Mesenchymal stem cell (in vitro differentiated cells and primary cell): Measurements from ENCODE around the gene OR2A12.

ENCODE experiments used
- DNase-seq: peaks from one replicate; pipeline ENCODE4 v3.0.0-alpha.2; 2013
- H2AFZ ChIP-seq: one replicate; pipeline ENCODE4 v1.6.1; 2013; ENCODE audit warnings: low read depth, mild to moderate bottlenecking, control low read depth, inconsistent platforms, low read length, moderate library complexity
- H2AK5ac ChIP-seq: 2 replicates; pipeline ENCODE4 v1.6.1; 2013; ENCODE audit warnings: low read length, moderate library complexity, mild to moderate bottlenecking, inconsistent platforms; ENCODE audit not compliant: severe bottlenecking
- H2BK120ac ChIP-seq: one replicate; pipeline ENCODE4 v1.6.1; 2013; ENCODE audit warnings: low read depth, mild to moderate bottlenecking, inconsistent platforms, low read length, moderate library complexity
- H2BK12ac ChIP-seq, 2 experiments: one replicate each; pipeline ENCODE4 v1.6.1; 2013; ENCODE audit warnings: inconsistent platforms in 2 of 2, low read length in 2 of 2, mild to moderate bottlenecking in 2 of 2, moderate library complexity in 2 of 2, control low read depth in 1 of 2
- H2BK15ac ChIP-seq: one replicate; pipeline ENCODE4 v1.6.1; 2013; ENCODE audit warnings: mild to moderate bottlenecking, low read depth, inconsistent platforms; ENCODE audit not compliant: poor library complexity, severe bottlenecking
- H2BK5ac ChIP-seq: 2 replicates; pipeline ENCODE4 v1.6.1; 2013; ENCODE audit warnings: low read depth, mild to moderate bottlenecking, low read length, control low read depth, inconsistent platforms; ENCODE audit not compliant: poor library complexity, severe bottlenecking
- H3K14ac ChIP-seq, 2 experiments: one replicate each; pipeline ENCODE4 v1.6.1; 2013; ENCODE audit warnings: inconsistent platforms in 2 of 2, low read length in 2 of 2, control low read depth in 1 of 2, mild to moderate bottlenecking in 1 of 2, moderate library complexity in 1 of 2
- H3K18ac ChIP-seq, 2 experiments: one replicate each; pipeline ENCODE4 v1.6.1; 2013; ENCODE audit warnings: inconsistent platforms in 2 of 2, low read length in 2 of 2, control low read depth in 1 of 2, low read depth in 1 of 2, mild to moderate bottlenecking in 1 of 2
- H3K23ac ChIP-seq, 2 experiments: one replicate each; pipeline ENCODE4 v1.6.1; 2013; ENCODE audit warnings: inconsistent platforms in 2 of 2, low read length in 2 of 2, mild to moderate bottlenecking in 2 of 2, moderate library complexity in 2 of 2, control low read depth in 1 of 2
- H3K27ac ChIP-seq: 2 replicates; pipeline ENCODE4 v1.5.1; 2013; ENCODE audit warnings: mild to moderate bottlenecking, moderate library complexity, low read length, control low read depth, inconsistent platforms; ENCODE audit not compliant: poor library complexity, severe bottlenecking
- H3K27me3 ChIP-seq, 2 experiments: 2 replicates each; pipeline versions ENCODE4 v1.6.1 to v1.7.0; 2013; ENCODE audit warnings: low read length in 2 of 2, mild to moderate bottlenecking in 2 of 2, moderate library complexity in 2 of 2, control low read depth in 1 of 2, inconsistent platforms in 1 of 2; ENCODE audit not compliant: control insufficient read depth in 1 of 2, insufficient read depth in 1 of 2
- H3K36me3 ChIP-seq, 2 experiments: 2 replicates each; pipeline versions ENCODE4 v1.6.1 to v1.7.0; 2013; ENCODE audit warnings: low read length in 2 of 2, control low read depth in 1 of 2, inconsistent platforms in 1 of 2, low read depth in 1 of 2, mild to moderate bottlenecking in 1 of 2; ENCODE audit not compliant: insufficient read depth in 2 of 2, control insufficient read depth in 1 of 2
- H3K4ac ChIP-seq, 2 experiments: one replicate each; pipeline ENCODE4 v1.6.1; 2013; ENCODE audit warnings: inconsistent platforms in 2 of 2, low read length in 2 of 2, mild to moderate bottlenecking in 2 of 2, moderate library complexity in 2 of 2, control low read depth in 1 of 2, low read depth in 1 of 2
- H3K4me1 ChIP-seq: 2 replicates; pipeline ENCODE4 v1.6.1; 2013; ENCODE audit warnings: low read depth, low read length, control low read depth; ENCODE audit not compliant: control insufficient read depth, insufficient read depth
- H3K4me2 ChIP-seq: 2 replicates; pipeline ENCODE4 v1.6.1; 2013; ENCODE audit warnings: low read length, mild to moderate bottlenecking, inconsistent platforms; ENCODE audit not compliant: poor library complexity, severe bottlenecking
- H3K4me3 ChIP-seq, 2 experiments: 2 replicates each; pipeline versions ENCODE4 v1.5.1 to v1.7.0; 2013; ENCODE audit warnings: low read length in 2 of 2, mild to moderate bottlenecking in 2 of 2, control low read depth in 1 of 2, low read depth in 1 of 2; ENCODE audit not compliant: insufficient read depth in 1 of 2
- H3K79me1 ChIP-seq: replicated peaks from 2 replicates; pipeline ENCODE4 v1.6.1; 2013; ENCODE audit warnings: mild to moderate bottlenecking, control low read depth, low read length, inconsistent platforms; ENCODE audit not compliant: poor library complexity, severe bottlenecking
- H3K9ac ChIP-seq: 2 replicates; pipeline ENCODE4 v1.7.0; 2013; ENCODE audit warnings: mild to moderate bottlenecking, low read length, moderate library complexity
- H3K9me3 ChIP-seq: 2 replicates; pipeline ENCODE4 v1.7.0; 2013; ENCODE audit warnings: mild to moderate bottlenecking, low read length; ENCODE audit not compliant: control insufficient read depth
- H4K8ac ChIP-seq: one replicate; pipeline ENCODE4 v1.6.1; 2013; ENCODE audit warnings: inconsistent platforms, mild to moderate bottlenecking, low read length, moderate library complexity
- H4K91ac ChIP-seq: one replicate; pipeline ENCODE4 v1.6.1; 2013; ENCODE audit warnings: mild to moderate bottlenecking, low read length, inconsistent platforms
- WGBS: methylation state at CpG from one replicate; pipeline ENCODE4 v1.1.7; 2013; ENCODE audit warnings: mixed read lengths; 5-methylcytosine and 5-hydroxymethylcytosine counted together

Gene OR2A12

DNA sequence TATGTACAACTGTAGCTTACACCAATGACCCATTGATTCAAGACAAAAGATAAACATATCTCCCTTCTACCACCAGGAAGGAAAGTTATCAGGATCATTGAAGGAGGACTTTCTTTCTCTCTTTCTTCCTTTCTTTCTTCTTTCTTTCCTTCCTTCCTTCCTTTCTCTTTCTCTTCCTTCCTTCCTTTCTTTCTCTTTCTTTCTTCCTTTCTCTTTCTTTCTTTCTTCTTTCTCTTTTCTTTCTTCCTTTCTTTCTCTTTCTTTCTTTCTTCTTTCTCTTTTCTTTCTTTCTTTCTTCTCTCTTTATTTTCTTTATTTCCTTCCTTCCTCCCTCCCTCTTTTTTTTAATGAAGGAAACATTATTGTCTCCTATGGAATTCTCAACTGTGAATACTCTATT is 12.7 kb downstream of the OR2A12 start:
- no peak overlapping the region for H2BK120ac ChIP-seq
- H2AFZ ChIP-seq, result no peak overlapping the region
- H3K4me3 ChIP-seq, result no peak overlapping the region
- H3K27ac ChIP-seq, result no peak overlapping the region
- no peak overlapping the region for H2BK15ac ChIP-seq
- H3K4ac ChIP-seq, result no peak overlapping the region
- no peaks in the 10 kb centered on the region for H3K4me1 ChIP-seq
- H3K18ac ChIP-seq, result no peak overlapping the region
- no peak overlapping the region for H4K91ac ChIP-seq
- H3K36me3 ChIP-seq, result no peaks in the 10 kb centered on the region
- H3K9me3 ChIP-seq, result no peaks in the 10 kb centered on the region
- no peak overlapping the region for H3K9ac ChIP-seq
- H3K79me1 ChIP-seq, result no peaks in the 10 kb centered on the region
- H4K8ac ChIP-seq, result no peak overlapping the region
- no peak overlapping the region for H2BK5ac ChIP-seq
- no peak overlapping the region for H2BK12ac ChIP-seq
- H3K23ac ChIP-seq, result no peak overlapping the region
- DNase-seq, result no peak
- H3K14ac ChIP-seq, result no peak overlapping the region
- H3K4me2 ChIP-seq, result no peak overlapping the region
- no peak overlapping the region for H2AK5ac ChIP-seq
- no peaks in the 10 kb centered on the region for H3K27me3 ChIP-seq

DNA sequence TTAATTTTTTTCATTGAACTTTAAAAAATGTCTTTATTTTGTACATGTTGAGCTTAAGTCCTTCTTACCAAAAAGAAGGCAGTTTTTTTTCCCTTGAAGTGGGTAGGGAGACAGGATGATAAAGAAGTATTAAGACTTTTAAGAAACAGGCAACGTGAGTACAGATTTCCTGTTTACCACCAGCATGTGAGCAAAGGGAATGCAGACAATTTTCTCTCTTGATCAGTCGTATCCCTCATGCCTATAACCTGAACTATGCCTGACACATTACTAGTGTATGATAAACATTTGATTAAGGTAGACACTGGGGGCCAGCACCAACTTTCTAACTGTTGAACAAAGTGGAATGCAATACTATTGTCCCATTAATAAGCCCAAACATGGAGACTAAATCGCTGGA is 14.5 kb downstream of the OR2A12 start:
- Histone ChIP-seq H4K91ac (no peak overlapping the region), H2BK12ac (no peak overlapping the region), H3K4me1 (no peaks in the 10 kb centered on the region), H2BK120ac (no peak overlapping the region), H3K4me3 (no peak overlapping the region), H2BK5ac (no peak overlapping the region), H4K8ac (no peak overlapping the region), H2BK15ac (no peak overlapping the region), H3K9me3 (no peaks in the 10 kb centered on the region), H3K27ac (no peak overlapping the region), H2AFZ (no peak overlapping the region), H3K9ac (no peak overlapping the region), H3K27me3 (no peaks in the 10 kb centered on the region), H3K79me1 (no peaks in the 10 kb centered on the region), H3K18ac (no peak overlapping the region), H3K36me3 (no peaks in the 10 kb centered on the region), H3K23ac (no peak overlapping the region), H2AK5ac (no peak overlapping the region), H3K4me2 (no peak overlapping the region), H3K14ac (no peak overlapping the region), H3K4ac (no peak overlapping the region)
- 51% methylated on average over 2 of the region's 3 CpGs for WGBS
- no peak for DNase-seq

DNA sequence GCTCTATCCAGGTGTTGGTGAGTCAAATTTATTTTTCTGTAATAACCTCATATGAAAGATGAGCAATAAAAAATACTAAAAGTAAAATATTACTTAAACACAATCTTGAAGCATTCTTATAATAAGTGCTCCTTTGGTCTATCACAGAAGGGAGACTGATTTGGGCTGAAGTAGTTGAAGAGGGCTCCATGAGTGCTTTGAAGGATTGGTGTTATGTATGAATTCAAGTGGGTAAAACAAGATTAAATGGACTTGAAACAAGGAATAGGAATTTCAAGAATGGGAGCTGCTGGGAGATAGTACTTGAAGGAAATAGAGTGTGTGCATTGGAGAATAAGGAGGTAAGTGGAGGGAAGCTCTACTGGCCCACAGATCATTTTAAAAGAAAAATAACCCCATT is 16.0 kb downstream of the OR2A12 start:
- Histone ChIP-seq H3K27me3 (no peaks in the 10 kb centered on the region), H3K36me3 (no peaks in the 10 kb centered on the region), H3K9me3 (no peaks in the 10 kb centered on the region), H2BK15ac (no peak overlapping the region), H3K9ac (no peak overlapping the region), H2BK120ac (no peak overlapping the region), H4K91ac (no peak overlapping the region), H2BK5ac (no peak overlapping the region), H3K4me1 (no peaks in the 10 kb centered on the region), H3K18ac (no peak overlapping the region), H2AFZ (no peak overlapping the region), H3K4ac (no peak overlapping the region), H4K8ac (no peak overlapping the region), H2AK5ac (no peak overlapping the region), H3K4me3 (no peak overlapping the region), H2BK12ac (no peak overlapping the region), H3K27ac (no peak overlapping the region), H3K14ac (no peak overlapping the region), H3K4me2 (no peak overlapping the region), H3K79me1 (no peaks in the 10 kb centered on the region), H3K23ac (no peak overlapping the region)
- DNase-seq, result no peak

DNA sequence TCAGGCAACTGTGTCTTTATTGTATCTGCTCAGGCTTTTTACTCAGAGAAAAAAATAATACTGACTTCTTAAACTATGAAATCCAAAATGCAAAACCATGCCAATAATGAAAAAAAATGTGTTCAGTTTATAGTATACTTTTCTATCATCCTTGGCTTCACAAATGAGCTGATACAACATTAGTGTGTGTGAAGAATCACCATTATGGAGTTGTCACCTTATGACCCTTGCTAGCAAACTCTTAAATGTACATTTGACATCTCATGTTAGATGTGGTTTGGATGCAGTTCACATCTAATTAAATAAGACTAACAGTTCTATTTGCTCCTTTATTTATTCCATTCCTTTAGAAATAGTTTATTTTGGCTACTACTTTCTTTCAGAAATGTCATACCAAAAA is 19.1 kb downstream of the OR2A12 start:
- H4K8ac ChIP-seq, result no peak overlapping the region
- H2BK15ac ChIP-seq, result no peak overlapping the region
- no peak overlapping the region for H2AK5ac ChIP-seq
- no peak overlapping the region for H2BK12ac ChIP-seq
- no peak overlapping the region for H3K4me3 ChIP-seq
- no peak overlapping the region for H2BK5ac ChIP-seq
- H3K79me1 ChIP-seq, result no peaks in the 10 kb centered on the region
- H3K9me3 ChIP-seq, result no peaks in the 10 kb centered on the region
- no peaks in the 10 kb centered on the region for H3K36me3 ChIP-seq
- no peak overlapping the region for H3K23ac ChIP-seq
- no peak overlapping the region for H3K4ac ChIP-seq
- no peak overlapping the region for H3K18ac ChIP-seq
- DNase-seq, result no peak
- H3K27me3 ChIP-seq, result no peaks in the 10 kb centered on the region
- H3K27ac ChIP-seq, result no peak overlapping the region
- H3K14ac ChIP-seq, result no peak overlapping the region
- H4K91ac ChIP-seq, result no peak overlapping the region
- H2AFZ ChIP-seq, result no peak overlapping the region
- no peak overlapping the region for H3K4me2 ChIP-seq
- H3K4me1 ChIP-seq, result no peaks in the 10 kb centered on the region
- H3K9ac ChIP-seq, result no peak overlapping the region
- H2BK120ac ChIP-seq, result no peak overlapping the region
